ENCODE results near the gene RAB17. TPM values are rescaled to one million over a fixed set of nuclear protein-coding genes. Genes with fewer than 3 reads are reported as not detected.
A peak's percentile ranks its signal among the peaks of the same experiment; 100 is the strongest.

Gene RAB17
- total and polyA plus RNA-seq, 10 of the 15 experiments (the other 5 are each of a cell fraction or from before 2014, with no cell fraction given) = 0.07 to 1.4 (median 0.28) TPM; not detected in 3

DNA sequence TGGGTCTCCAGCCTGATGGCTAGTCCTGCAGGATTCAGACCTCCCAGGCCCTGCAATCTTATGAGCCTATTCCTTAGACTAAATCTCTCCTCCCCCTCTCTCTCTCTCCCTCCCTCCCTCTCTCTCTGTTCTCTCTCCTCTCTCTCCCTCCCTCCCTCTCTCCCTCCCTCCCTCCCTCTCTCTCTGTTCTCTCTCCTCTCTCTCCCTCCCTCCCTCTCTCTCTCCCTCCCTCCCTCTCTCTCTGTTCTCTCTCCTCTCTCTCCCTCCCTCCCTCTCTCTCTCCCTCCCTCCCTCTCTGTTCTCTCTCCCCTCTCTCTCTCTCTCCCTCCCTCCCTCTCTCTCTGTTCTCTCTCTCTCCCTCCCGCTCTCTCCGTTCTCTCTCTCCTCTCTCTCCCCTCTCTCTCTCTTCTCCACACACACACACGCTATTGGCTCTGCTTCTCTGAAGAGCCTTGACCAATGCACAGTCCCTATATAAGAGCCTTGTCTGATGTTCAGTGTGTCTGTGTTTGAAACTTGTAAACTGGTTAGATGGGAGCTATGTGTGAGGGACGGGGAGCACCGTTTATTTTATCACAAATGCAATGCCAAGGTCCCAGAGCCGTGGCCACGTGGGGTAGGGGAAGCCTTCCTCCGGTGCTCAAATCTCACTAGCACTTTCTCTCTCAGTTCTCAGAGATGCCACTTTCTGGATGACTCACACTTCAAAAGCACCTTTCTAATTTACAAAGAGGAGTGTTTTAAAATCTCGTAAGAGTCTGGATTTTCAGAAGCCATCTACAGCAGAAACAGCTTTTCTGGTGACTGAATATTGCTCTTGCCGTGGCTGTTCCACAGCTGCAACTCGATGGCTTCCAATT lies 33.5 kb downstream of the RAB17 start:
- ChIA-PET POLR2A (interaction anchor here (2.4 to 2.5 kb wide), 2 partner anchors 16 to 28 kb away, joined by 6 to 11 read pairs; no protein-coding TSS in a partner anchor), SMC1A (ENCODE audit: uncharacterized antibody, unreplicated experiment) (interaction anchor here (0.6 to 7.4 kb wide), 9 partner anchors 11 to 403 kb away, joined by 3 to 44 read pairs (median 6); no protein-coding TSS in a partner anchor), RAD21 (ENCODE audit: unreplicated experiment) (interaction anchor here (0.6 to 2.7 kb wide), 4 partner anchors 15 to 398 kb away, joined by 3 to 17 read pairs (median 8); no protein-coding TSS in a partner anchor), CTCF (interaction anchor here (0.7 to 6.0 kb wide), 6 partner anchors 15 to 108 kb away, joined by 3 to 38 read pairs (median 4); no protein-coding TSS in a partner anchor)
- peak overlapping the region; percentile 38 for H3K4me2 ChIP-seq (ENCODE audit: control insufficient read depth, insufficient read depth)
- DNase-seq (ENCODE audit: low read depth, low spot score) (peak; percentile 89), ATAC-seq (peak; percentile 95), FAIRE-seq (peak; percentile 98)
- H3K4me3 ChIP-seq = no peak overlapping the region; the same call in 1 of the 2 replicates
- H3K9ac ChIP-seq (ENCODE audit: control insufficient read depth, insufficient read depth, low read length) = peak overlapping the region; percentile 30; the same call in 1 of the 2 replicates
- in situ Hi-C loops (cut with MboI) (no loop called here), intact Hi-C loops (cut with micrococcal nuclease; ENCODE audit: unreplicated experiment) (loop anchor here (2.0 to 5.0 kb wide), 2 partner anchors 28 to 45 kb away; no protein-coding TSS in a partner anchor)
- H3K27me3 ChIP-seq (replicated peaks in 1 of 2; ENCODE audit: control insufficient read depth in 2 of 2, insufficient read depth in 2 of 2, low read length in 1 of 2) = no peaks in the 10 kb centered on the region
- H3K27ac ChIP-seq (ENCODE audit: control insufficient read depth, insufficient read depth) = peak overlapping the region; percentile 75
- peaks cover 12% of the 10 kb centered on the region for H3K9me3 ChIP-seq (replicated peaks; ENCODE audit: control insufficient read depth, insufficient read depth, low read length)
- WGBS (ENCODE audit: insufficient coverage, insufficient replicate concordance, low lambda C conversion rate, missing lambda C conversion rate) = under 1% methylated on average over 11 of the region's 11 CpGs
- BruUV-seq (replicated peaks) = no TSS peak
- H3K36me3 ChIP-seq (ENCODE audit: control insufficient read depth in 2 of 2, insufficient read depth in 2 of 2, low read length in 1 of 2) = no peaks in the 10 kb centered on the region
- peaks cover 19% of the 10 kb centered on the region for H3K4me1 ChIP-seq (ENCODE audit: control insufficient read depth, insufficient read depth, low read length)
- no peaks in the 10 kb centered on the region for H3K79me2 ChIP-seq (ENCODE audit: control insufficient read depth, insufficient read depth, low read length)
- H4K20me1 ChIP-seq (ENCODE audit: control insufficient read depth, insufficient read depth) = no peaks in the 10 kb centered on the region
- H2AFZ ChIP-seq (ENCODE audit: control insufficient read depth, low read depth, low read length) = peak overlapping the region; percentile 74
- TF ChIP-seq RB1 (IDR thresholded peaks at IDR 0.05; ENCODE audit: borderline replicate concordance) (no peak), CBX5 (IDR thresholded peaks at IDR 0.05; ENCODE audit: low read depth) (peak; percentile 56; the same call in 1 of the 2 replicates), RUNX3 (IDR thresholded peaks at IDR 0.05; ENCODE audit: low read length) (peak; percentile 6; the same call in 1 of the 2 replicates), KLF5 (IDR thresholded peaks at IDR 0.05; ENCODE audit: partially characterized antibody) (no peak), CREM (IDR thresholded peaks at IDR 0.05; ENCODE audit: low read depth) (0 out of 2 replicates have a peak, but pooled peaks have one; percentile 10), ZNF207 (IDR thresholded peaks at IDR 0.05; ENCODE audit: borderline replicate concordance) (0 out of 2 replicates have a peak, but pooled peaks have one; percentile 51), EP300 (IDR thresholded peaks at IDR 0.05; ENCODE audit: borderline replicate concordance in 1 of 2, control insufficient read depth in 1 of 2, low read depth in 2 of 2, low read length in 2 of 2) (peak; percentile 54 to 69; a peak in 3 of 4 replicates), MTA3 (IDR thresholded peaks at IDR 0.05; ENCODE audit: borderline replicate concordance, low read length) (peak; percentile 47; the same call in 1 of the 2 replicates), EZH2 (IDR thresholded peaks at IDR 0.05; ENCODE audit: borderline replicate concordance, control insufficient read depth, low read depth, low read length) (no peak), POLR2AphosphoS5 (IDR thresholded peaks at IDR 0.05; ENCODE audit: low read length) (peak; percentile 43; the same call in 1 of the 2 replicates), TCF12 (IDR thresholded peaks at IDR 0.05; ENCODE audit: low read depth, low read length) (peak; percentile 47; the same call in 1 of the 2 replicates), PAX5 (IDR thresholded peaks at IDR 0.05; ENCODE audit: borderline replicate concordance, low read depth, low read length) (peak; percentile 44; the same call in 1 of the 2 replicates)
- TF ChIP-seq, protein P1, sequence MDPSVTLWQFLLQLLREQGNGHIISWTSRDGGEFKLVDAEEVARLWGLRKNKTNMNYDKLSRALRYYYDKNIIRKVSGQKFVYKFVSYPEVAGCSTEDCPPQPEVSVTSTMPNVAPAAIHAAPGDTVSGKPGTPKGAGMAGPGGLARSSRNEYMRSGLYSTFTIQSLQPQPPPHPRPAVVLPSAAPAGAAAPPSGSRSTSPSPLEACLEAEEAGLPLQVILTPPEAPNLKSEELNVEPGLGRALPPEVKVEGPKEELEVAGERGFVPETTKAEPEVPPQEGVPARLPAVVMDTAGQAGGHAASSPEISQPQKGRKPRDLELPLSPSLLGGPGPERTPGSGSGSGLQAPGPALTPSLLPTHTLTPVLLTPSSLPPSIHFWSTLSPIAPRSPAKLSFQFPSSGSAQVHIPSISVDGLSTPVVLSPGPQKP (IDR thresholded peaks at IDR 0.05; ENCODE audit: low read depth, low read length) = no peak
- TF ChIP-seq, protein P2, sequence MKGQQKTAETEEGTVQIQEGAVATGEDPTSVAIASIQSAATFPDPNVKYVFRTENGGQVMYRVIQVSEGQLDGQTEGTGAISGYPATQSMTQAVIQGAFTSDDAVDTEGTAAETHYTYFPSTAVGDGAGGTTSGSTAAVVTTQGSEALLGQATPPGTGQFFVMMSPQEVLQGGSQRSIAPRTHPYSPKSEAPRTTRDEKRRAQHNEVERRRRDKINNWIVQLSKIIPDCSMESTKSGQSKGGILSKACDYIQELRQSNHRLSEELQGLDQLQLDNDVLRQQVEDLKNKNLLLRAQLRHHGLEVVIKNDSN (IDR thresholded peaks at IDR 0.05; ENCODE audit: borderline replicate concordance, extremely low read length, insufficient read depth, low read depth, low read length) = peak; percentile 83
- TF ChIP-seq, protein P3, sequence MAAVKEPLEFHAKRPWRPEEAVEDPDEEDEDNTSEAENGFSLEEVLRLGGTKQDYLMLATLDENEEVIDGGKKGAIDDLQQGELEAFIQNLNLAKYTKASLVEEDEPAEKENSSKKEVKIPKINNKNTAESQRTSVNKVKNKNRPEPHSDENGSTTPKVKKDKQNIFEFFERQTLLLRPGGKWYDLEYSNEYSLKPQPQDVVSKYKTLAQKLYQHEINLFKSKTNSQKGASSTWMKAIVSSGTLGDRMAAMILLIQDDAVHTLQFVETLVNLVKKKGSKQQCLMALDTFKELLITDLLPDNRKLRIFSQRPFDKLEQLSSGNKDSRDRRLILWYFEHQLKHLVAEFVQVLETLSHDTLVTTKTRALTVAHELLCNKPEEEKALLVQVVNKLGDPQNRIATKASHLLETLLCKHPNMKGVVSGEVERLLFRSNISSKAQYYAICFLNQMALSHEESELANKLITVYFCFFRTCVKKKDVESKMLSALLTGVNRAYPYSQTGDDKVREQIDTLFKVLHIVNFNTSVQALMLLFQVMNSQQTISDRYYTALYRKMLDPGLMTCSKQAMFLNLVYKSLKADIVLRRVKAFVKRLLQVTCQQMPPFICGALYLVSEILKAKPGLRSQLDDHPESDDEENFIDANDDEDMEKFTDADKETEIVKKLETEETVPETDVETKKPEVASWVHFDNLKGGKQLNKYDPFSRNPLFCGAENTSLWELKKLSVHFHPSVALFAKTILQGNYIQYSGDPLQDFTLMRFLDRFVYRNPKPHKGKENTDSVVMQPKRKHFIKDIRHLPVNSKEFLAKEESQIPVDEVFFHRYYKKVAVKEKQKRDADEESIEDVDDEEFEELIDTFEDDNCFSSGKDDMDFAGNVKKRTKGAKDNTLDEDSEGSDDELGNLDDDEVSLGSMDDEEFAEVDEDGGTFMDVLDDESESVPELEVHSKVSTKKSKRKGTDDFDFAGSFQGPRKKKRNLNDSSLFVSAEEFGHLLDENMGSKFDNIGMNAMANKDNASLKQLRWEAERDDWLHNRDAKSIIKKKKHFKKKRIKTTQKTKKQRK (IDR thresholded peaks at IDR 0.05; ENCODE audit: low read depth, low read length) = no peak

Data from GM12878 (cell line).